ENCODE data around the gene ANKRD13C. TPM values are rescaled to one million over a fixed set of nuclear protein-coding genes. Genes with fewer than 3 reads are reported as not detected.
"Not testable (repeated sequence)": the region's sequence is repeated elsewhere in the genome, so short reads cannot be mapped to it uniquely, and the experiment has no call there.

The ANKRD13C gene
- polyA plus RNA-seq, 1 donor, result 32.8 TPM

- DNase-seq, result no peak
These were observed 7.3 kb upstream of the ANKRD13C start for GRCh38 chr1:70361727-70362398.

GRCh38 chr1:70360321-70360720 lies 5.8 kb upstream of the ANKRD13C start:
- no peak for DNase-seq

- DNase-seq, result no peak
These were observed 4.5 kb upstream of the ANKRD13C start for GRCh38 chr1:70358921-70359564.

GRCh38 chr1:70355920-70356319 lies 1.4 kb upstream of the ANKRD13C start:
- no peak for DNase-seq

- DNase-seq, result no peak
These were observed 537 bp upstream of the ANKRD13C start for GRCh38 chr1:70355111-70355407.

- DNase-seq, result peak; percentile 33
These were observed 756 bp downstream of the ANKRD13C start for GRCh38 chr1:70353601-70354331.

- DNase-seq, result no peak
These were observed 1.5 kb downstream of the ANKRD13C start for GRCh38 chr1:70353044-70353443.

GRCh38 chr1:70349799-70350198 lies 4.7 kb downstream of the ANKRD13C start:
- not testable (repeated sequence) for DNase-seq

- no peak for DNase-seq
These were observed 5.9 kb downstream of the ANKRD13C start for GRCh38 chr1:70348399-70349165.

- DNase-seq, result not testable (repeated sequence)
These were observed 14.9 kb downstream of the ANKRD13C start for GRCh38 chr1:70339644-70340043.

GRCh38 chr1:70336050-70336449 lies 18.5 kb downstream of the ANKRD13C start:
- no peak for DNase-seq

GRCh38 chr1:70334436-70334835 lies 20.1 kb downstream of the ANKRD13C start:
- DNase-seq, result no peak

GRCh38 chr1:70333245-70333644 lies 21.3 kb downstream of the ANKRD13C start:
- no peak for DNase-seq

GRCh38 chr1:70331962-70332361 lies 22.6 kb downstream of the ANKRD13C start:
- no peak for DNase-seq

GRCh38 chr1:70327306-70328076 lies 27.0 kb downstream of the ANKRD13C start:
- DNase-seq, result no peak

- DNase-seq, result no peak
These were observed 29.8 kb downstream of the ANKRD13C start for GRCh38 chr1:70324683-70325082.

- DNase-seq, result no peak
These were observed 34.8 kb downstream of the ANKRD13C start for GRCh38 chr1:70319750-70320149.

- no peak for DNase-seq
These were observed 36.3 kb downstream of the ANKRD13C start for GRCh38 chr1:70318191-70318590.

GRCh38 chr1:70317087-70317486 lies 37.4 kb downstream of the ANKRD13C start:
- no peak for DNase-seq

GRCh38 chr1:70315782-70316181 lies 38.7 kb downstream of the ANKRD13C start:
- no peak for DNase-seq

- no peak for DNase-seq
These were observed 39.7 kb downstream of the ANKRD13C start for GRCh38 chr1:70314706-70315304.
